Nephron progenitor cell (in vitro differentiated cells): ENCODE measurements around the gene WSCD2.

Source experiments
- DNase-seq: peaks from one replicate; pipeline ENCODE4 v3.0.0; 2021
- H3K27ac Mint-ChIP-seq: 2 replicates; pipeline ENCODE4 v1.8.0; 2021; ENCODE audit warnings: mild to moderate bottlenecking, moderate library complexity, mixed read lengths
- H3K27me3 Mint-ChIP-seq: 2 replicates; pipeline ENCODE4 v1.8.0; 2021; ENCODE audit warnings: mild to moderate bottlenecking, low read depth, mixed read lengths; ENCODE audit not compliant: poor library complexity
- H3K36me3 Mint-ChIP-seq: 2 replicates; pipeline ENCODE4 v1.8.0; 2021; ENCODE audit warnings: low read depth, mixed read lengths
- H3K4me1 Mint-ChIP-seq: 2 replicates; pipeline ENCODE4 v1.8.0; 2021; ENCODE audit warnings: mixed read lengths
- H3K4me3 Mint-ChIP-seq: 2 replicates; pipeline ENCODE4 v1.8.0; 2021; ENCODE audit warnings: mild to moderate bottlenecking, moderate library complexity, mixed read lengths
- H3K9me3 Mint-ChIP-seq: 2 replicates; pipeline ENCODE4 v1.8.0; 2021; ENCODE audit warnings: mild to moderate bottlenecking, moderate library complexity, mixed read lengths
- CTCF ChIP-seq: fragments of 200-600 bp; sonication (generic); IDR thresholded peaks from 2 replicates; pipeline ENCODE4 v1.5.0; 2021; ENCODE audit warnings: antibody characterized with exemption

The WSCD2 gene

GRCh38 chr12:108090107-108090899, 38.8 kb upstream of the WSCD2 start:
- Mint-ChIP-seq H3K9me3 (peaks cover 26% of the 10 kb centered on the region), H3K4me3 (no peak overlapping the region), H3K4me1 (peaks cover 14% of the 10 kb centered on the region), H3K27ac (no peak overlapping the region), H3K27me3 (peaks cover 45% of the 10 kb centered on the region), H3K36me3 (no peaks in the 10 kb centered on the region)
- no peak for DNase-seq
- TF ChIP-seq CTCF: no peak

GRCh38 chr12:108090932-108091678, 38.0 kb upstream of the WSCD2 start:
- peaks cover 48% of the 10 kb centered on the region for H3K27me3 Mint-ChIP-seq
- peaks cover 14% of the 10 kb centered on the region for H3K4me1 Mint-ChIP-seq
- H3K9me3 Mint-ChIP-seq: peaks cover 22% of the 10 kb centered on the region
- TF ChIP-seq CTCF: no peak
- no peaks in the 10 kb centered on the region for H3K36me3 Mint-ChIP-seq
- no peak overlapping the region for H3K4me3 Mint-ChIP-seq
- no peak for DNase-seq
- H3K27ac Mint-ChIP-seq: no peak overlapping the region

GRCh38 chr12:108091679-108092051, 37.4 kb upstream of the WSCD2 start:
- DNase-seq: no peak
- peaks cover 53% of the 10 kb centered on the region for H3K27me3 Mint-ChIP-seq
- TF ChIP-seq CTCF: no peak
- H3K4me3 Mint-ChIP-seq: no peak overlapping the region
- peaks cover 14% of the 10 kb centered on the region for H3K4me1 Mint-ChIP-seq
- H3K36me3 Mint-ChIP-seq: no peaks in the 10 kb centered on the region
- H3K9me3 Mint-ChIP-seq: peaks cover 18% of the 10 kb centered on the region
- no peak overlapping the region for H3K27ac Mint-ChIP-seq

GRCh38 chr12:108093209-108093608, 35.9 kb upstream of the WSCD2 start:
- no peak for DNase-seq
- H3K27me3 Mint-ChIP-seq: peaks cover 62% of the 10 kb centered on the region
- H3K9me3 Mint-ChIP-seq: peaks cover 3% of the 10 kb centered on the region
- H3K27ac Mint-ChIP-seq: peak overlapping the region; percentile 76
- H3K4me1 Mint-ChIP-seq: peaks cover 14% of the 10 kb centered on the region
- no peak overlapping the region for H3K4me3 Mint-ChIP-seq
- no peak for TF ChIP-seq CTCF
- no peaks in the 10 kb centered on the region for H3K36me3 Mint-ChIP-seq

GRCh38 chr12:108094056-108094649, 34.9 kb upstream of the WSCD2 start:
- Mint-ChIP-seq H3K4me3 (no peak overlapping the region), H3K27ac (no peak overlapping the region), H3K27me3 (peaks cover 68% of the 10 kb centered on the region), H3K36me3 (no peaks in the 10 kb centered on the region), H3K4me1 (peaks cover 14% of the 10 kb centered on the region), H3K9me3 (no peaks in the 10 kb centered on the region)
- no peak for TF ChIP-seq CTCF
- no peak for DNase-seq
